Cerebellar nuclear complex (tissue), 1 donor: ENCODE data around the gene C3orf20.

Experiments used
- DNase-seq, 2 experiments: peaks; one replicate each; lab custom pipeline; 2025; lab: John Stamatoyannopoulos, UW

Gene C3orf20

DNA sequence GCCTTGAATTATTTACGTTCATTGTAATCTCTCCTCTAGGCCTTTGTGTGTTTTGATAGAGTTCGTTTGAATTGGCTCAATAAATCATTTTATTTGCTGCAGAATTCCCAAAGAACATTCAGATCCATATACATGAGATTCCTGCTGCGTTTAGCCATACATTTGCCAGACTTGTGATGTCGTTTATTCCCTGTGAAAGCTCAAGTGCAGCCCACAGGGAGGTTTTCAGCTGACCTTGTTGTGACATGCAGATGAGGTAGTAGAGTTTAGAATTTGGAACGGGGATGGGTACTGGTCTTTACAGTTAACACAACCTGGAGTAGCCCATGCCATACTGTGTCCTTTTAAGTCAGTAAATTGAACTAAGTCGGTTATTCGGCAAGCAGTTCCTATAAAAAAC lies at the start of gene C3orf20:
TSS of gene C3orf20 (plus strand) at position 301 of the 400 bp plus-strand sequence. CDS start 7,573 bp downstream, outside the sequence.
- no peak for DNase-seq

DNA sequence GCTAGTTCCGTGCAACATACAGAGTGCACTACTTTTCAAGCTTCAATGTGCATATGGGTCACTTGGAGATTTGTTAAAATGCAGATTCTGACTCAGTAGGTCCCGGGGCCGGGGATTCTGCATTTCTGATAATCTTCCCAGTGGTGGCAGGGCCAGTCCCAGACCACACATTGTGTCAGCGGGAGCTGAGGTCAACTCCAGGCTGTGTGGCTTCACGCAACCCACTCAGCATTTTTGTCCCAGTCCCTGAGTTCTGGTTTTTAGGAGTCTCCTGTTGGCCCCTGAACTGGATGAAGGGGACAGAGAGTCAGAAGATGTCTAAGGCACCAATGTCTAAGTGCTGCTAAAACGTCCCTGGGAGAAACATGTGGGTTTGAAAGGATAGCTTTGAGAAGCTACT lies 49.5 kb upstream of the C3orf20 start:
- DNase-seq = no peak

GRCh38 chr3:14627815-14628214 lies 47.1 kb upstream of the C3orf20 start:
- no peak for DNase-seq

- no peak for DNase-seq
These were observed 46.5 kb upstream of the C3orf20 start for GRCh38 chr3:14628406-14628805.

DNA sequence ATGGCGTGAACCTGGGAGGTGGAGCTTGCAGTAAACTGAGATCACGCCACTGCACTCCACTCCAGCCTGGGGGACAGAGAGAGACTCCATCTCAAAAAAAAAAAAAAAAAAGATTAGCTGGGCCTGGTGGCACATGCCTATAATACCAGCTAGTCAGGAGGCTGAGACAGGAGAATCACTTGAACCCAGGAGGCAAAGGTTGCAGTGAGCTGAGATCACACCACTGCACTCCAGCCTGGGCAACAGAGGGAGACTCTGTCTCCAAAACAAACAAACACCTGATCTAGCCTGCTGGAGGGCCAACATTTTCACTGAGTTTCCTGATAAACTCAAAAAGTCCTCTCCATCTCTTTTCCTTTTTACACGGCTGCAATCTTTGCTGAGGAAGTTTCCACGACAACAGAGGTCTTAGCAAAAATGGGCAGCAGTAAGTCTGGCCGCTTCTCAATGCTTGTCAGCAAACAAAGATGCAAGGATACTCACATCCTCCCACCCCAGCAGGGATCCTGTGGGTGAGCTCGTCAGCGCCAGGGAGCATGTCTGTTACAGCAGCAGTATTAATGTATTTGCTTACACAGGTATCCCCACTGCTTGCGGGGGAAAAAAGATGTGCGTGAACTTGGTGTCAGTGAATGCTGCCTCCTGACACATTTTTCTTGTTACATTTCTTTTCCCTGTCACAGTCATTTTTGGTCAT lies 44.4 kb upstream of the C3orf20 start:
- no peak for DNase-seq

- no peak for DNase-seq
These were observed 43.8 kb upstream of the C3orf20 start for GRCh38 chr3:14631101-14631497.

- no peak for DNase-seq
These were observed 43.1 kb upstream of the C3orf20 start for GRCh38 chr3:14631687-14632441.

DNA sequence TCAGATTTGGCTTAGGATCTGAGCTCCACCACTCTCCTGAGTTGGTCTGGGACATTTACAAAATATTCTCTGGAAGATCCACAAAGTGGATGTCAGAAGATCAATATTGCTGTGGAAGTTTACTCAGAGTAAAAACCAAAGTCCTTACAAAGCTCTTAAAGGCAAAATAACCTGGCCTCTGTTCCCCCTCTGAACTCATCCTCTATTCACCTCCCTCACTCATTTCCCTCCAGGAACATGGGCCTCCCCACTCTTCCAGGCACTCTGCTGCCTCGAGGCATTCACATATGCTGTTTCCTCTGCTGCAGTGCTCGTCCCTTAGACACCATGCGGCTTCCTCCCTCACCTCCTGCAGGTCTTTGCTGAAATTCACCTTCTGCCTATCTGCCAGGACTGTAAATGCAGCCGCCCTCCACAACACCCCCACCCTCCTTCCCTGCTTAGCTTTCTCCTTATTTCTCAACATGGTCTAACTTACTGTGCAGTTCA lies 42.5 kb upstream of the C3orf20 start:
- no peak for DNase-seq

- DNase-seq = no peak
These were observed 41.5 kb upstream of the C3orf20 start for GRCh38 chr3:14633417-14633816.

GRCh38 chr3:14633819-14634424 lies 41.0 kb upstream of the C3orf20 start:
- no peak for DNase-seq

DNA sequence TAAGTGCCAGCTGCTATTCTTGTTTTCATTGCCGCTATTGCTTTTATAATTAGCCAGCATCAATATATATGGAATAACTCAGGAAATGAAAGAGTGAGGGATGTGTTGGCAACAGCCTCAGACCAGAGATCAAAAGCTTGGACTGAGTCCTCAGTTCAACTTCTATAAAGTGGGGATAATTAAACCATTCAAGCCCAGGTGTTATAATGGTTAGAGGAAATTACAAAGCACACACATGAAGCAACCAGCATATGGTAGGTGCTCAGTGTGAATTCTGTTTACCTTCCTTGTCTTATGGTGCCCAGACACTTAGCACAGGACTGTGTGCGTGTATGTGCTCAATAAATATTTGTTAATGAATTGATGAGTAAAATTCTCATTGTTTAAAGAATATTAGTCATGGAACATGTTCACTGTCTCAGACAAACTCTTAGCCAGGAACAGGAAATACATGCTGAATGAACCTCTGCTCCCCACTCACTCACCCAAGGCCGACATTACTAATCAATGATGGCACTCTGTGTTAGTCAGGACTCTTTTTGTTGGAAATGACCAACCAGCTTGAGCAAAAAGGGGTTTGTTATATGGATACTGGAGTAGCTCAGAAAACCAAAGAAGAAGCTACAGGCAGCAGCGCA lies 40.1 kb upstream of the C3orf20 start:
- DNase-seq = no peak

GRCh38 chr3:14636496-14637087 lies 38.3 kb upstream of the C3orf20 start:
- no peak for DNase-seq

GRCh38 chr3:14640157-14640562 lies 34.8 kb upstream of the C3orf20 start:
- no peak for DNase-seq

- DNase-seq = no peak
These were observed 34.2 kb upstream of the C3orf20 start for GRCh38 chr3:14640734-14641133.

DNA sequence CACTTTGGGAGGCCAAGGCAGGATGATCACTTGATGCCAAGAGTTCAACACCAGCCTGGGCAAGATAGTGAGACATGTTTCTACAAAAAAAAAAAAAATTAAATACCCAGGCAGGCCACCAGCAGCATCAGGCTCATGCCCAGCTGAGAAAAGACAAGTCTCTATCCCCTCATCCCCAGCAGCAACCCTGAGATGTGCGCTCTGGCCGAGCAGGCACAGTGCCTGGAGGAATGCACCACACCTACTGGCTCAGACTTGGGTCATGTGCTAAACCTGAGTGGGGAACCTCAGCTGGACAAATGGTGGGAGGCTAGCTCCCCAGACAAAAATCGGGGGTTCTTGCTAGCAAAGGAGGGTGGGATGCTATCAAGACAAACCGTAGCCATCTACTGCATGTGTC lies 33.6 kb upstream of the C3orf20 start:
- no peak for DNase-seq

DNA sequence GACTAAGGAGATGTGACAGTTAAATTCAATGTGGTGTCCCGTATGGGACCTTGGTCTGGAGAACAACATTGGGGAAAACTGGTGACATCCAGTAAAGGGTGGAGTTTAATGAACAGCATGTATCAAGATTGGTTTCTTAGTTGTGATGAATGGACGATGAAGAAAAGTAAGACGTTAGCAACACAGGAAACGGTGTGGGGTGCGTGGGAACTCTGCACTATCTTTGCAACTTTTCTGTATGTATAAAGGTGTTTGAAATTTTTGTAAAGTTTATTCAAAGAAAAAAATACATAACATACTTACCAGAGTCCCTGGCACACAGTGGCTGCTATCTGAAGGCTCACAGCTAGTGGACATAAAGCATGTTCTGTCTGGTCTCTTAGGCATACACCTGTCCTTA lies 29.5 kb upstream of the C3orf20 start:
- DNase-seq = no peak

- no peak for DNase-seq
These were observed 28.8 kb upstream of the C3orf20 start for GRCh38 chr3:14646131-14646573.

DNA sequence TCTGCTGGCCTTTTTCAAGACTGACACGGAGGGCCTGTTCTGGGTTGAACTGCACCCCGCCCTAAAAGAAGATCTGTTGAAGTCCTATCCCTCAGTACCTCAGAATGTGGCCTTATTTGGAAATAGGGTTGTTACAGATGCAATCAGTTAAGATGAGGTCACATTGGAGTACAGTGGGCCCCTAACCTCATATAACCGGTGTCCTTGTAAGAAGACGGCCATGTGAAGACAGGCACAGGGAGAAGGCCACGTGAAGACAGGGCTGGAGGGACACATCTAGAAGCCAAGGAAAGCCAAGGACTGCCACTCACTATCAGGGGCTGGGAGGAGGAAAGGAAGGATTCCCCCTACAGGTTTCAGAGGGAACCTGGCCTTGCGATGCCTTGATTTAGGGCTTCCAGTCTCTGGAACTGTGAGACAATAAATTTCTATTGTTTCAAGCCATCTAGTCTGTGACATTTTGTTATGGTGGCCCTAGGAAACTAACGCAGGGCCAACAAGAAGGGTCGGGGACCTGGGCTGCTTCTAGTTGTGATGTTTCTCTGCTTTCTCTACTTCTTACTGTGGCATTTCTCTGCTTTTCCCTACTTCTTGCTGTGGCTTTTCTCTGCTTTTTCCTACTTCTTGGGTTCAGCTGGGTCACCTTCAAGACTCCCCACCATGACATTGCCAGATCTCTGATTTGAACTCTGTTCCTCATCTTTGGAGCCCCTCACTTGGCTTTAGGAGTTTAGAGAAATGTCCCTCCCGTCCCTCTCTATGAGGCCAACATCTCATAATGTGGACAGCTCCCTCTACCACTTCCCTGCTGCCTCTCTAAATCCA lies 28.1 kb upstream of the C3orf20 start:
- DNase-seq = no peak

DNA sequence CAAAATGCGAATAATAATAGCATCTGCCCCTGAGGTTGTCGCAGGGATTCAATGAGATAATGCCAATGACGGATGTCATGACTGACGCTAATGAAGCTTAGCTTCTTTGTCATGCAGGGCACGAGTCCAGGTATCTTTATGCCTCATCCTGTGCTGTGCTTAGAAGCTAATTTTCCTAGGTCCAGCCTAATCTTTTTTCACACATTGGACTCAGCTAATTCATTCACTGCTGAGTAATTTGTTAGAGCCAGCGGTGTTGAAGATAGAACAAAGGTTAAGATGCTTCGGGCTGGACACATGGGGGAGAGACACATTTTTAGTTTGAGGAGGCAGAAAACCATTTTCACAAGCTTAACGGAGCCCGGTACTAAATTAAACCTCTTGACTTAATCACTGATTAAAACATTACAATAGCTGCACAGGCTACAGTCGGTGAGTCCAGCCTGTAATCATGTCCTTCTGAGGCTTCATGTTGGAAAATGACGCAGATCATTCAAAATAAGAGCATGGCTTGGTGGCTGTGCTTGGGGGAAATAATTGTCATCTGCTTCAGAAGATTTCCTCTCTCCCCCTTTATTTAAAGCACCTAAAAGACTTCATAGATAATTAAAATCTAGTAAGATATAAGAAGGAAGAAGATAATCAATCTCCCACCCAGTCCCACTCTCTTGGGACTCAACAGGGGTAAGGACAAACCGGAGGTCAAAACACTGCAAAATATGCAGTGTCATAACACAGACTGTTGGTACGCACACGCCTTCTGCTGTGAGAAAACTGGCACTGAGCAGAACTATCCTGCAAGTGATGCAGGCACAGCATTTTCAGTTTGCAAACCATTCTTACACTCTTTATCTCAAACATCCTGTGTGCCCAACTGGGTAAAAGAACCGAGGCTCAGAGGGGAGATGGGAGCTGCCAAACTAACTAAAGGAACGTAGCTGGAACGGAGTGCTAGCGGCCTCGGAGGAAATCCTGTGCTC lies 26.7 kb upstream of the C3orf20 start:
- no peak for DNase-seq

GRCh38 chr3:14649466-14649865 lies 25.5 kb upstream of the C3orf20 start:
- DNase-seq = no peak
